Forelimb muscle (tissue), 1 donor: ENCODE measurements around the gene TMEM106C. TPM values are rescaled to one million over a fixed set of nuclear protein-coding genes. Genes with fewer than 3 reads are reported as not detected.

Source experiments
- DNase-seq: peaks from one replicate; pipeline ENCODE4 v3.0.0-alpha.2; 2013; ENCODE audit warnings: low read depth
- polyA plus RNA-seq: library from polyadenylated mRNA; unstranded; fragments of 120-200 nt; gene quantifications from one replicate; pipeline ENCODE4 v1.2.1, GENCODE V29; 2013; ENCODE audit not compliant: insufficient read length

TMEM106C gene
- polyA plus RNA-seq, 1 donor, result 52.1 TPM

DNA sequence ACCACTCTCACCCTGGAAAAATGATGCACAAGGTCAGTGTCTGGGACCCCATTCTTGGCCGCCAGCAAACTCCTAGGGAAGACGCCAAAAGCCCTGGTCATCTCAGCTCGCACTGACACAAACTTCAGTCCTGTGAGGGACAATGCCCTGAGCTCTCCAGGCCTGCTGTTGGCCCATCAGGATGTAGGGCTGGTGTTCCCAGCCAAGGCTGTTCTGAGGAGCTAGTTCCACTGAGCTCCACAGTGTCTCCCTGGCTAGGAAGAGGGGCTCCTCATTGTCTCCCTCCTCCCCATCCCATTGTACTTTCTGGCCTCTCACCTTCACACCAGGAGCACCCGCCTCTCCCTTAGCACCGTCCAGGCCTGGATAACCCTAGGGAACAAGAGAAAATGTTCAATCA lies 30.1 kb downstream of the TMEM106C start:
- no peak for DNase-seq

DNA sequence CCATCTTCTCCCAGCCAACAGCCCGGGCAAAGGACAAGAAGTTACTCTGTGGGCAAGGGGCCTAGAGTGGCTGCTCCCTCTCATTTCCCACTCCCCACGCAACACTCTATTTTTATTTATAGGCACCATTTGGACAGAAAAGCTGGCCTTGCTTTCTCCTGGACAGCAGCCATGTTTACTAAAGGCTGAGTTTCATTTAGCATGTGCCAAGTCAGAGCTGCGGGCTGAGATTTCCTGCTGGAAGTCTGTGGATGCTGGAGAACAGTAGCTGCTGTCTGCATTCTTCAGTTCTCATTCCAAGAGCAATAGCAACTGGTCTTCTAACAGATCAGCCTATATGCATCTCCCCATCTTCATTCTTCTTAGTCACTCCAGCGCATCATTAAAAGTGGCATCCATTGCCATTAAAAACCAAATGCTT lies 32.6 kb downstream of the TMEM106C start:
- DNase-seq, result no peak

DNA sequence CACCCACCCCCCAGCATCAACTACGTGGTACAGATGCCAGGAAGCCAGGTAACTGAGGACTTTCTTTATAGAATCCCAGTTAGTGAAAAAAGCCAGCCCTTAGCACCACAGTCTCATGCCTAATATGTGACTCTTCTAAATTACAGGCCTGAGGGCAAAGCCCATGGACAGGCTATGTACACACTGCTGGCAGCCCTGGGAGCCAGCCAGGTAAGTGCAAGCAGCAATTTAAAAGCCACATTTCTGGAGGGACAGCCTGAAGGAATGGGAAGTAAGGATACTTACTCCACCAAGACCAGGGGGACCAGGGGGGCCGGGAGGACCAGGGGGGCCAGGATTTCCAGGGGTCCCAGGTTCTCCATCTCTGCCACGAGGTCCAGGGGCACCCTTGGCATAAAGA lies 33.9 kb downstream of the TMEM106C start:
- no peak for DNase-seq

DNA sequence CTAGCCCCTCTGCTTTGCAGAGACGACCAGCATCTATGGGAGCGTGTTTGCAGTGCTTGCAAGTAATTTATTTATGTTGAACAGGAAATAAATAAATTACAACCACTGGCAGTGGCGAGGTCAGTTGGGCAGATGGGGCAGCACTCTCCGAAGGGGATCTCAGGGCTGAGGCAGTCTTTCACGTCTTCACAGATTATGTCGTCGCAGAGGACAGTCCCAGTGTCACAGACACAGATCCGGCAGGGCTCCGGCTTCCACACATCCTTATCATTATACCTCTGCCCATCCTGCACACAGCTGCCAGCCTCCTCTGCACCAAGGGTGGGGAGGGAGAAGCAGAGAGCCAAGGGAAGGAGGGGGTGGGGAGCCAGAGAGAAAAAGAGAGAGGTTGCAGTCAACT lies 36.4 kb downstream of the TMEM106C start:
- no peak for DNase-seq

DNA sequence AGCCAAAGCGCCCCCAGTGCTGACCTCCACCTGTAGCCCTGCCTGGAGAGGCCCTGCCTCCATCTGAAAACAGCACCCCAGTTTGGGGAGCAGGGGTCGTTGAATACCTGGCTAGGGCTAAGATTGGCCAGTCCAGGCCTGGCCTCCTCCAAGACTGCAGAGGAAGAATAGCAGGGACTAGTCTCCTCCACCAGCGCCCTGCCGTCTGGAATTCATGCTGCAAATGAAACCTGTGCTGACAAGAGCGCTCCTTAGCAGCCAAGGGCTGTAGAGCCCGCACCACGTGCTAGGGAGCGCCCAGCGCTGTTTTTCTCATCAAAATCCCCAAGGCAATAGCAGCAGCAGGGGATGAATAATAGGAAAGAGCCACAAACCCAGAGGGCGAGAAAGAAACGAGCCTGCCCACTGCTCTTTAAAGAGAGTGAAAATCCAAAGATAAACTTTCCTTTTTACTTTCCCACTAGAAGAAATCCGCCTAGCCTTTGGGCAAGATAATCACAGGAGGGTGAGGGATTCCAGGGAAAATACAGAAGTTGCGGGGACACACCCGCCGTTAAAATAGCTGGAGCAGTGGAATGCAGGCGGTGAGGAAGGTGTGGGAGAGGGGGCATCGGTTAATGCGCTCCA lies 37.6 kb downstream of the TMEM106C start:
- DNase-seq, result no peak

DNA sequence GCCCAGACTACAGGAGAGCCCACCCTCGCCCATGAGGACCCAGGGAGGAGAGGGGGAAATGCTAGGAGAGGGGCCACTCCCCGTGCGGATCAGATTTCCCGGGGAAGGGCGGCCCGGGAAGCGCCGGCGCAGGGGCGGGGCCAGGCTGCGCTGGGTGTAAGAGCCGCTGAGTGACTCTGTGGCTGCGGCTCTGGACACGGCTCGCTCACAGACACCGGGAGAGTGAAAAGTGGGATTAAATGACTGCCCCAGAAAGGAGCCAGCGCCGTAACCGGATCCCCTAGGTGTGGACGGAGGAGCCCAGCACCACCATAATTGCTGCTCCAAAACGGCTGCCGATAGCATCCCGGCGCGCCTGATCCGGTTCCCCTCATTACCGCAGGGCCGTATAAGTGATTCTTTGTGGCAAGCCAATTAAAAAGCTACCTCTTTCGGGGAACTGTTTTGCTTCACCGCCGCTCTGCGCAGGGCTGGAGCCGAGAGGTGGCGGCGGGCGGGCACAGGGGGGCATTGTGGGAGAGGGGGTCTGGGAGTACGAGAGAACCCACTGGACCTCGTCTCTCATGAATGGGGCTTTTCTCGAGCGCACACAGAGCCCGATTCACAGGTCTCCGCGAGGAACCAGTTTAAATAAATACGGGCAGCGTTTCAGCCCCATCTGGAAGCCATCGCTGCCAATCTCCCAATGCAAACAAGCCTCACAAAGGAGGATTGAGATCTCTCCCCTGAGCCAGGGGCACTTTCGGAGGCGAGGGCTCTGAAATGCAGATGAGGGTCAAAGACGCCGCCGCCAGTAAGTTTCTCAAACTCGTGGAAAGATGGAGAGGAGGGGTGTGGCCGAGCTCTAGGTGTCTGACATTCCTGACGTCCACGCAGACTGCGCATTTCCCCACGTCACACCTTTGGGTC lies 38.4 kb downstream of the TMEM106C start:
- no peak for DNase-seq

DNA sequence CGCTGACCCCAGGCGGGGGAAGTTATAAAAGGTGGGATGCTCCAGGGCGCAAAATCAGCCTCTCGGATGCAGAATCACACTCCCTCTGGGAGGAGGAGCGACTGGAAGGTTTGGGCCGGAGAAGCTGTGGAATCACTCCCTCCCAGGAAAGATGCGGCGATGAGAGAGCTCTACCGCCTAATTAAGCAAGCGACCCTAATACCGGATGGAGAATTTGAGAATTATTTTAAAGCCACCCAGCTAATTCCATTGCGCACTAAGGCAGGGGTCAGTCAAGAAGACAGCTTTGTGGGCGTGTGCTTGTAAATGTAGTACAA lies 39.0 kb downstream of the TMEM106C start:
- no peak for DNase-seq

DNA sequence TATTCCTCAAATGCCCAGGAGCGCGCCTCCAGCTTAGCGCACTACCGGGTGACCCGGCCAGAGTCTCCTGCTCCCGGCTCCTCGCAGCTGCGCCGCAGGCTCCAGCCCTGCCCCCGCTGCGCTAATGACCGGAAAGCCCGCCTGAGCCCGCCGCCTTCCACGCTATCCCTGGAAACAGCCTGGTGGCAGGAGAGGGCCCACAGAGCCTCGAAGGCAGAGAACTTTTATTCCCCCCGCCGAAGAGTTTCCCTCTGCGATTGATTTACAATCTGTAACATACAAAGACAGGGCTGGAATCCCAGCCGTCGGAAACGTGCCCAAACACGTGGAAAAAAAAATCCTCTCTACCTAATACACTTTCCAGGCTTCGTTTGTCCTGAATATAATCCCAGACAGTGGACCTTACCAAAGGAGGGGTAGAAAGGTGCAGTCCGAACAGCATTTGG lies 39.4 kb downstream of the TMEM106C start:
- no peak for DNase-seq

DNA sequence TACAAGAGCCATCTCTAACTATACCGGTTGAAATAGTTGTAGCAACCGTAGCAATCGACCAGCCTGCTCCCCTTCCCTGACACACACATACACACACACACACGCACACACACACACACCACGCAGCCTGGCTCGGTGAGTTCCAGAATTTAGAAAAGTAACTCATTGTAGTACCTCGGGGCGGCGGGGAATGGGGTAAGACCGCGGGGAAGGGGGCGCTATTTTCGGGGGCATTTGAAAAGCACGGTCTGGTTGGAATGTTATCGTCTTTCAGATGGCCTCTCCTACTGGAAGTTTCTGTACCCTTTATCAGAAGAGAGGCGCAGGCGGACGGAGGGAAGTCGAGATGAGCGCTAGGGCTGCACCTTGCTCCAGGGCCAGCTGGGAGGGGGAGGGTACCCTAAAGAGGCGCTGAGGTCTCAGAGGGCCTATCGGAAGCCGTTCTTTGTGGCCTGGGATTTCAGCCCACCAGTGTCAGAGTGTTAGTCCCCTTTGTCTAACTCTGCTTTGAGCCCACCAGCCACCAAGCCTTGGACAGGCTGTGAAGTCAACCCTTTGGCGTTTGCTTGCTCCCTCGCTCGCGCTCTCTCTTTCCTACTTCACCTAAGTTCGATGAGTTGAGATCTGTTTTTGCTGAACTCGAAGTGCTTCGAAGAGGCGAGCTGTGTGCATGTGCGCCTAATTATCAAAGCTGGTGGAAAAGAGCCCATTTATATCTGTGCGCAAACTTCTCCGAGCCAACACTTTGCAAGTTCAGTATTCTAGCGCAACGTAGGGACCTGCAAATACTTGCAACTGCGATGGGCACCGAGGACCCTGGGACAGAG lies 40.0 kb downstream of the TMEM106C start:
- no peak for DNase-seq

DNA sequence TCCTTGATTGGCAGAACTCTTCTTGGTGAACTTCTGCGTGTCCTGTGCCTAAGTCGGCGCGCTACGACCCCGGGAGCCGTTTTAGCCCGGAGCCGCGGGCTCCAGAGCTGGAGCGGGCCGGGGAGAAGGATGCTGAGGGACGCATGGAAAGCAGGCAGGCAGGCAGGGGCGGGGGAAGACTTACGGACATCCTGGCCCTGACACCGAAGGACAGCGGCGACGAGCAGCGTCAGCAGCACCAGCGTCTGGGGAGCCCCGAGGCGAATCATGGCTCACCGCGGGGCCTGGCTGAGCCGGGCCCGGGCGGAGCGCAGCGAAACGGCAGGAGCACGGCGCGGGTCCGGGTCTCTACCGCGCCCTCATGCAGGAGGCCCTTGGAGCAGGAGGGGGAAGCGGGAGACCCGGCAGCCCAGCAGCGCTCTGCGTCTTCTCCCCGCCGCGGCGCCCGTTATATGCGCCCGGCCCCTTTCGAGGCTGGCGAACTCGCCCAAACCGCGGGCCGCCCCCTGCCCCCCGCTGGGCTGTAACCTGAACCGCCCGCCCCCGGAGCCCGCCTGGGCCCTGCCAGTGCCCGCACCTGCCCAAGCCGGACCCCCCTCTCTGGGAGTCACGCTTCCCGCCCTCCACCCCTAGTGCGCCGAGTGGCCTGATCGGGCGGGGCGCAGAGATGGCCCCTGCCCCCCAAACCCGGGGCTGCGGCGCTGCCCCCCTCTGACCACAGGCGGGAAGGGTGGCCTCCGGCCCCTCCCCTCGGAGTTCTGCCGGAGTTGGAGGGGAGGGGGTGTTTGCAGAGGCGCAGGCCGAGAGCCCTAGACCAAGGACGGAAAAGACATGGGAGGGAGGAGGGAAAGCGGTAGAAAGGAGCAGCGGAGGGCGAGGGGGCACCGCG lies 40.9 kb downstream of the TMEM106C start, which contains the start of gene COL2A1:
TSS of gene COL2A1 (minus strand) at position 424 of the 889 bp plus-strand sequence. CDS start at position 269, 155 bp downstream.
- no peak for DNase-seq

DNA sequence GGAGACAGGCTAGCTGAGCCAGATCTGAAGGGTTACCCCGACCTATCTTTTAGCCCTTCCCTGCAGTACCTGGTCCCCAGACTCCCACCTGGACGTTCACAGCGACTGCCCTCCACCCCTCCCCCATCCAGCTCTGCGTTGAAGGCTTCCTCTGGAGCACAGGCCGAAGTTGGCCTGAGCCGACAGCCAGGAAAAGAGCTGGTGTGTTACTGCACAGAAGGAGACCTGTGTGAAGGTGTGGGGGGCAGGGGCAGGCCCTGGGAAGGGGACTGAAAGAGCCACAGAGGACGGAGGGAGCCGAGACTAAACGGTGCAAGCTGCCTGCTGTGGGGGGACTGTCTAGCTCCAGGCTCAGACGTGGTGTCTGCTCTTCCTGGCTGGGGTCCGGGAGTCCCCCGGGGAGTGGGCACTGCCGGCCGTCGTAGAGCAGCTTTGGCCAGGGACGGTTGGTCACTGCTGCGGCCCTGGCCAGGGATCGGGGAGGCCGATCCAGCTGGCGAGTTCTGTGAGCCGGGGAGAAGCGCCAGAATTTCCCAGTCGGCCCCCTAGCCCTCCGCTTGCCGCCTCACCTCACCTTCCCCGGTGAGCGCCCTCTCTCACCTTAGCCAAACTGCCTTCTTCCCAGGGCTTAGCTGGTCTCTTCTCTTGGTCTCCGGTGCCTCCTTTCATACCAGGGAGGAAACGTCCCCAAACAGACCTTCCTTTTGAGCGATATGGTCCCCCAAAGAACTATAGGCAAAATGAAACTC lies 41.8 kb downstream of the TMEM106C start:
- DNase-seq, result no peak

DNA sequence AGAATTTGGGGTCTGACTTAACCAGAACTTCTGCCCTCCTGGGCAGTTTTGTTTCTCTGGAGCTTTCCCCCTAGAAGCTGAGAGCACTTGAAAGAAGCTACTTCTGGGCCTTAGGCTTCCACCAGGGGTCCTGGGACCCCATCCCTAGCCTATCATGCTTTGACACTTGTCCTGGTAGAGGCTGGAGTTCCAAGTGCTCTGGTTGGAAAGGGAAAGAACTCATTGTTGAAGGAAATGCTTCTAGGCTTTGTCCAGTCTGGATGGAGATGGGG lies 42.3 kb downstream of the TMEM106C start:
- DNase-seq, result no peak

DNA sequence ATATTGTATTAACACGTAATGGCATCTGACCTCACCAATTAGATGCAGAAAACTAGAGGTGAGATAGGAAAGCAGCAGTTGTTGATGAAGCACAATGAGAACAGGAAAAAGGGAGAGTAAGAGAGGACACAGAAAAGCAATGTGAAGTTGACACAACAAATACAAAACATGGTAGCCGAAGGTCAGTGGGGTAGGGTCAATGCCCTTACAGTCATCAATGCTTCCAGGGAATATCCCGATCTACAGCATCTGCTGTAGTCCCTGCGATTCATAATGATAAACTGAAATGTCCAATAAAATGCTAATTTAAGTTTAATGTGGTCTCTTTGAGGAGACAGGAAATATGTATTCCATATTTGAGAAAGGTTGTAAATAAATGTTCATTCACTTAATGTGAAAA lies 43.8 kb downstream of the TMEM106C start:
- DNase-seq, result no peak

DNA sequence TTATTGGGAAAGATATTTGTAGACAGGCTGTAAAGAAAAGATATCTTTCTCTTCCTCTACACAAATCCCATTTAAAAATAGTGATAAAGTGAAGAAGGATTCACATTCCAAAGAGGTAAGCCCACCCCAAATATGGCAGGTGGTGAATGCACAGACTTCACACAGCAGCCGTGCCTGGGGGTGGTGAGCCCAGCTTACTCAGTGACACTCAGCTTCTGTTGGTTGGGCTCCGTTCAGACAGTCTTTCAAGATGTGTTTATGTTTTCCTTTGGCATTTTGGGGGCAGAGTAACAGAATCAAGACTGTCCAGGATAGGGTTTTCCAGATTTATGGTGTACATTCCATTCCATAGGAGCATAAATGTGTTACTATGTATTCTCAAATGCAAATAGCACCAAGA lies 45.0 kb downstream of the TMEM106C start:
- no peak for DNase-seq

DNA sequence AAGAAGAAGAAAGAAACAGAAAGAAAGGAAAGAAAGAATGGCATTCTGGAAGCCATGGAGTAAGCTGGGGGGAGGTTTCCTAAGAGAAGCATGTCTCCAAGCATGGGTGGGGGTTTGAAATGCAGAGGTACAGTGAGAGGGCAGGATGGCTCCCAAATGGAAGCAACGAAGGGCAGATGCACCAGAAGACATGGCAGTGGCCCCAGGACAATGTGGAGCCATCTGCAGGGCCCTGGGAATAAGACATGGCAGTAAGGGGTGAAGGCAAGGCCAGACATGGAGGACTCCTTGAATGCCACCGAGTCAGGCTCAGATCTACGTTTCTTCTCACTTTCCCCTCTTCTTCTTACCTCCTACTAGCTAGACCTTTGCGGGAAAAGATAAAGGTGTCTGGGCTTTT lies 45.6 kb downstream of the TMEM106C start:
- no peak for DNase-seq

DNA sequence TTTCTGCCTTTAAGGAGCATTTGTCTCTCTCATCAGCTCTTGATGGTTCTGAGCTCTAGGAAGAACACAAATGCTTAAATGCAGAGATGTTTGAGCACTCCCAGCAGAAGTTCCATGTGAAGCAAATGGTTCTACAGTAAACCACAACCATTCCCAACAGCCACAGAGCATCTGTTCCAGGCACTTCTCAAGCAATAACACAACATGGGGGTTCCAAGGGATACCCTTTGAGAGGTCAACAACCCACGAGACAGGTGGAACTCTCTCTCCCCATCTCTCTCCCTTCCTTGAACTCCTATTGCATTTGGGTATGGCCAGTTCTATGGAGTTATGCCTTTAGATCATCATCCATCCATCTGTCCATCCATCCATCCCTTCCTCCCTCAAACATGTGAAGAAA lies 46.1 kb downstream of the TMEM106C start:
- DNase-seq, result no peak

DNA sequence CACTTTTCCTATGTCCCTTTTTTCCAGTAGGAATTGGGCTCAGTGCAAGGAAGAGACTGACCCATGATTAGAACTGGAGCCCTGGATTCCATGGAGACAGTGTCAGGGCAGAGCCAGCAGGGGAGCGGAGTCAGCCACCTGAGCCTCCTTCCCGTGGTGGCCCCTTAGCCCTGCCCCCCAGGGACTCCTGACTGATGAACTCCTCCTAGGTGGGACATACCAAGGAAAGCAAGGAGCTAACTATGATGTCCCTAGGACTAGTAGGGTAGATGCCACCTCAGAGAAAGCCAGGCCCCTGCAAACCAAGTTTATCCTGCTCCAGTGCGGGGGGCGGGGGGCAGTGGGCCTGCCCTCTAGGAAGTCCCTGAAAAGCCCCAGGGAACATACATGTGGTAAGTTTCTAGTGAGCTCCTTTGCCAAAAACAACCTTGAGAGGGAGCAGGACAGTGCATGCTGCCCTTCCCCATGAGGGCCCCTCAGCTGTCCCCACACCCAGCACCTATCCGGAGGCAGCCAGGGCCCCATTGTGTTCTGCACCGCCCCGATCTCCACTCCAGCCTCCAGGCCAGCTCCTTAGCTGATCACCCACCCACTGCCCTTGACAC lies 47.1 kb downstream of the TMEM106C start:
- DNase-seq, result no peak

DNA sequence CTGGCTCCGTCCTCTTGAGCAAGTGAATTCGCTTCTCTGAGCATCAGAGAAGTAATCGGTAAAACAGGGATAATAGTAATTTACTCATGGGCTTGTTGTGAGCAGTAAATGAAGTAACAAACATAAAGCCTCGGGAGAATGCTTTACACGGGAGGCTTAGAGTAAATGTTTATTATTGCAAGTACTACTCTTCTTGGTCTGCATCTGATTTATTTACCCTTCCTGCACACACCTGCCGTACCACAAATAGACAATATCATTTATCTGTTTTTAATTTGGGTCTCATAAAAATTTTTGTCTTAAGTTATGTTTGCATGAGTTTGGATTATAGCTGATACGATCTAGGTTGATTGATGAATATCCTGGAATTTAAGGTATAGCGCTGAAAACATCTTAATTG lies 48.7 kb downstream of the TMEM106C start:
- no peak for DNase-seq

DNA sequence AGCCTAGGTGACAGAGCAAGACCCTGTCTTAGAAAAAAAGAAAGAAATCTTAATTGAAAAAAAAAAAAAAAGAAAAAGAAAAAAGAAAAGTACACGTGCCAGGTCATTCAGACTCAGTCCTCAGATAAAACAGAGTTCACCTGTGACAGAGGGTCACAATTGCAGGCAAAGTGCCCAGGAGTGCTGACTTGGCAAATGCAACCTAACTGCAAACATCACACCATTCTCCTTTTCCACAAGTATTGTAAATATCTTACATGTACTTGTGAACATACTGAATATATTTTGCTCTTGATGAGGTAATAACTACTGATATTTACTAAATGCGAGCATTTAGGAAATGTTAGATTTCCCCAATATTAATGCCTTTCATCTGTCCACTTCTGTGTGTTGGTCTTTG lies 49.9 kb downstream of the TMEM106C start:
- no peak for DNase-seq

DNA sequence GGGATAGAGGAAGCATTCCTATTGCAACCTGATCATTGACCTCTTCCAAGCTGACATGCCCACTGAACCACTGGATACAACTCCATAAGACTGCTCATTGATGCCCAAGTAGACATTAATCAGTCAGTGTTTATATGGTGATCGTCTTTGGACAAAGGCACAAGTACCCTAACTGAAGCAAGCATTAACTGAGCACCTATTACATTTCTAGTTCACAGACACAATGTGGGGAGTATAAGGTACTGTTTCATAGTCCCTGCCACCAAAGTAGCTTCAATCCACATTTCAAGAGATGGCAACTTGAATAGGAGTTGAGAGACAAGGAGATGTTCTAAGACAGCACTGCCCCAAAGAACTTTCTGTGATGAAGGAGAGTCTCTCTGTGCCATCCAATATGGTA lies 51.7 kb downstream of the TMEM106C start:
- DNase-seq, result no peak
